GM06990 (cell line): ENCODE results near the gene XYLT1.

ENCODE experiments used
- DNase-seq: peaks from one replicate; pipeline ENCODE4 v3.0.0-alpha.2; 2011; ENCODE audit not compliant: insufficient read length; ENCODE audit errors: extremely low read depth
- H3K27me3 ChIP-seq: replicated peaks from 2 replicates; pipeline ENCODE4 v1.6.0; 2011; ENCODE audit warnings: low read length; ENCODE audit not compliant: control insufficient read depth, insufficient read depth
- H3K36me3 ChIP-seq: 2 replicates; pipeline ENCODE4 v1.5.1; 2011; ENCODE audit warnings: low read length; ENCODE audit not compliant: control insufficient read depth, insufficient read depth
- H3K4me3 ChIP-seq: replicated peaks from 2 replicates; pipeline ENCODE4 v1.5.1; 2011; ENCODE audit warnings: low read depth, mild to moderate bottlenecking, control low read depth, low read length
- TF ChIP-seq, protein P1 (sequence below): IDR thresholded peaks from 2 replicates; pipeline ENCODE4 v1.5.1; 2011; ENCODE audit warnings: low read length, control low read depth, mild to moderate bottlenecking, inconsistent platforms; ENCODE audit not compliant: insufficient read depth, poor library complexity, severe bottlenecking

The XYLT1 gene

DNA sequence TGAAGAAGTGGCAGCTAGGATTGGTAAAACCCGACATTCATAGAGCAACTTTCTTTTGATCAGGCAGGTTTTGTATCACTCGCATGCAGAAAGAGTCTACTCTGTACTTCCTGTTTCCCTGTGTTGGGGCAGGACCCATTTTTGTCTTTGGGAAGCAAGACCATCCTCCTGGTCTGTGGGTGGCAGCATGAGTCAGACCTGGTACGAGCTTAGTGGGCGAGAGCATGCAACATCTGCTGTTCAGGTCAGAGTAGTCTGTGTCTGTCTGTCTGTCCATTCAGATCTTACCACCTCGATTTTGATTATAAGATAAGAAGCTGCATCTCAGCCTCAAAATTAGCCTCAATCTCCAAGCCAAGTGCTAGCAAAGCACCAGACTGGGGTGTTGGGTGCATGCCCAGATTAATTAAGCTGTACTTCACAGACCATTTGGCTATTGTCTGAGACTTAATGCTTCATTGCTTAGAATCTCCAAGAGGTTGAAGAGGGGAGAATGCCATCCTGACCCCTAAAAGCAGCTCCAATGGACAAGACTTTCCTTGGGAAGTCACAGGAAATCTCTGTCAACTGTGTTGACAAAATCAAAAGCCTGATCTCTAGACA, 110.9 kb downstream of the XYLT1 start:
- no peak for DNase-seq
- Histone ChIP-seq H3K27me3 (no peaks in the 10 kb centered on the region; the same call in 1 of the 2 replicates), H3K4me3 (no peak overlapping the region), H3K36me3 (no peaks in the 10 kb centered on the region)
- TF ChIP-seq, protein P1, sequence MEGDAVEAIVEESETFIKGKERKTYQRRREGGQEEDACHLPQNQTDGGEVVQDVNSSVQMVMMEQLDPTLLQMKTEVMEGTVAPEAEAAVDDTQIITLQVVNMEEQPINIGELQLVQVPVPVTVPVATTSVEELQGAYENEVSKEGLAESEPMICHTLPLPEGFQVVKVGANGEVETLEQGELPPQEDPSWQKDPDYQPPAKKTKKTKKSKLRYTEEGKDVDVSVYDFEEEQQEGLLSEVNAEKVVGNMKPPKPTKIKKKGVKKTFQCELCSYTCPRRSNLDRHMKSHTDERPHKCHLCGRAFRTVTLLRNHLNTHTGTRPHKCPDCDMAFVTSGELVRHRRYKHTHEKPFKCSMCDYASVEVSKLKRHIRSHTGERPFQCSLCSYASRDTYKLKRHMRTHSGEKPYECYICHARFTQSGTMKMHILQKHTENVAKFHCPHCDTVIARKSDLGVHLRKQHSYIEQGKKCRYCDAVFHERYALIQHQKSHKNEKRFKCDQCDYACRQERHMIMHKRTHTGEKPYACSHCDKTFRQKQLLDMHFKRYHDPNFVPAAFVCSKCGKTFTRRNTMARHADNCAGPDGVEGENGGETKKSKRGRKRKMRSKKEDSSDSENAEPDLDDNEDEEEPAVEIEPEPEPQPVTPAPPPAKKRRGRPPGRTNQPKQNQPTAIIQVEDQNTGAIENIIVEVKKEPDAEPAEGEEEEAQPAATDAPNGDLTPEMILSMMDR: no peak

DNA sequence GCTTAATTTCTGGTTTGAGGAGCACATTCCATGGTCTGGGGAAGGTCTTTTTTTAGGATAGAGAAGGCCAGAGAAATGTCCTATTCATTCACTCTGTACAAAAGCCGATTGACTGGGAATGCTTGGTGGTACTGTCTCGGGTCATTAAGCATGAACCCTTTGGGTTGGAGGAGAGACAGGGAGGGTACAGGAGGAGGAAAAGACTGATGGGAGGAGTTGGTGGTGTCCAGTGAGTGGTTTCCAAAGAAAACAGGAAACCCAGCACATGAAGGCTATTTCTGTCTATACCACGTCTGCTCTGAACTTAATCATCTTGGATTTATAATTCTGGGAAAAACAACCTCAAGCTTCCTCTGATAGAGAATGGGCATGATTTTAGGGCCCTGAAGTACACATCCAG, 111.9 kb downstream of the XYLT1 start:
- no peak overlapping the region for H3K4me3 ChIP-seq
- no peaks in the 10 kb centered on the region; the same call in 1 of the 2 replicates for H3K27me3 ChIP-seq
- no peak for DNase-seq
- no peaks in the 10 kb centered on the region for H3K36me3 ChIP-seq
- TF ChIP-seq, protein P1: no peak

DNA sequence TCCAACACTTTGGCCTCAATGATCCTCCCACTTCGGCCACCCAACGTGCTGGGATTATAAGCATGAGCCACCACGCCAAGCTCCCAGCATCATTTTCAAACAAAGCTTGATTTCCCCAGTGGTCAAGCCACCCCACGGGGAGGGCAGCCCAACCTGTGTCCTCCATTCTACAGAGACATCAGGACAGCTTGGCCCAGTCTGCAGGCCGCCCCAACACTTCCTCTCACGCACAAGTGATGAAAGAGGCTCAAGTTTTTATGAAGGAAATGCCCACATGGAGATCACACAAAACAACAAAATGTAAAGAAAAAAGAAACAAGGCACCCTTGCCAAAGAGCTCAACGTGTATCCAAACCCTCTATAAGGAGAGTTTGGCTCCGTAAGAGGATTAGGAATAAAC, 112.4 kb downstream of the XYLT1 start:
- no peak for DNase-seq
- TF ChIP-seq, protein P1: no peak

DNA sequence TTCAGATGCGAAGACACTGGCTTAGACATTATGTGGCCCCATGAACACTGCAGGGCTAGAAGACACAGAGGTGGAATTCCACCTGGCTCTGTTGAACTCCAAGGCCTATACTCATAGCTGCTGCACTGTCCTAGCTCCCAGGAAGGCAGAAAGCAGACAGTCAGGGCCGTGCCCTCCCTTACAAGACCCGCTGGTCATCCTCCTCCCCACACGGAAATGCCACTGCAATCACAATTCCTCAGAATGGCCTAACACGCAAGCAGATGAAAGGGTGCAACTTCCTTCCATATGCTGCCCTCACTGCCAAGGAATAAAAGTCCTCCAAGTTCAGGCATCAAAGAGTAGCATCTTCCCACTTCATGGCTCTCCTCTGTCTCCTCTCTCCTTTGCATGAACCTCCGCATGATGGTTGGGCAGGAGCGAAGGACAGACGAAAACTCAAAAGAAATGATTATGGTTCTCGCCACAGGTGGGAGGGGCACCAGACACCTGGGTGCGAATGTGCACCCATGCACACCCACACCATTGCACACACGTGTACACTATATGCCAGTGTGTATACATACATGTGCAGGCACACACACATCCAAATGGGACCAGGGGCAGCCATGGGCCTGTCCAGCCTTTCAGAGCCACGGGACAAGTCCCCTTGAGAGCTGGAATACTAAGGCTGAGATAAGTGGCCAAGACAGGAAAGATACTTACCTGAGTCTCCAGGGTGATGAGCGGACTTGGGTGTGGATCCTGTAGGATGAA, 113.3 kb downstream of the XYLT1 start:
- no peaks in the 10 kb centered on the region; the same call in 1 of the 2 replicates for H3K27me3 ChIP-seq
- DNase-seq: no peak
- TF ChIP-seq, protein P1: no peak
- no peak overlapping the region for H3K4me3 ChIP-seq
- no peaks in the 10 kb centered on the region for H3K36me3 ChIP-seq

More for the DNA sequence above, 112.4 kb downstream of the XYLT1 start:
- H3K4me3 ChIP-seq: no peak overlapping the region
- no peaks in the 10 kb centered on the region; the same call in 1 of the 2 replicates for H3K27me3 ChIP-seq
- H3K36me3 ChIP-seq: no peaks in the 10 kb centered on the region

DNA sequence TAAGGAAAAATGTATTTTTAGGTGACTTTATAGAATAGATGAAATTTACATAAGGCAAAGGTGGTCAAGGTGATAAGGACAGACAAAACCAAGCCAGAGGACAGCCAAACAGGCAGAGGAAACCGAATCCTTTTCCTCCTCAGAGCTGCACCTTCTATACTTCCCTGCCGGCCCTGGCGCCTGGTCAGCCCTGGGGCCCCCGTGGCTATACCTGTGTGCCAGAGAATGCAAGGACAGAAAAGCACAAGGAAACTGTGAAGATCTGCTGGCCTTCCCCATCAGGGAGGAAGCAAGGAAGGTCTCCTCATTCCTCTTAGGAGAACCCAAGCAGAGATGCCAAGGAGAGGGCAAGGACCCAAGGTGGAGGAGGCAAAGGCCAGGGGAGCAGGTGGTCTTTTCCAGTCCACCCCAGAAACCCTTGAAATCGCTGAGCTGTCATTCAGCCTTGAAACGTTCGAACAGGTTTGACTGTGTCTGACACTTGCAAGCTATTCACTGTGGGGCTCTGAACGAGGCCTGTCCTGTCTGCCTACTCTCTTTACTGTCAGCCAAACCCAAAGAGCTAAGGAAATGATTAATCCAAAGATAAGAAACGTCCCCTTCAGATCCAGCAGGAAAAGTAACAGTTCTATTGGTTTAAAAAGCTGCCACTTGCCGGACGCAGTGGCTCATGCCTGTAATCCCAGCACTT, 114.4 kb downstream of the XYLT1 start:
- TF ChIP-seq, protein P1: no peak
- no peak for DNase-seq
- H3K4me3 ChIP-seq: no peak overlapping the region
- H3K27me3 ChIP-seq: no peaks in the 10 kb centered on the region; the same call in 1 of the 2 replicates
- no peaks in the 10 kb centered on the region for H3K36me3 ChIP-seq
